ENCODE results near the gene MEX3A. TPM values are rescaled to one million over a fixed set of nuclear protein-coding genes. Genes with fewer than 3 reads are reported as not detected.

Gene MEX3A
- total and polyA plus RNA-seq, 4 donors, result 0.52 to 1.3 (median 0.91) TPM

DNA sequence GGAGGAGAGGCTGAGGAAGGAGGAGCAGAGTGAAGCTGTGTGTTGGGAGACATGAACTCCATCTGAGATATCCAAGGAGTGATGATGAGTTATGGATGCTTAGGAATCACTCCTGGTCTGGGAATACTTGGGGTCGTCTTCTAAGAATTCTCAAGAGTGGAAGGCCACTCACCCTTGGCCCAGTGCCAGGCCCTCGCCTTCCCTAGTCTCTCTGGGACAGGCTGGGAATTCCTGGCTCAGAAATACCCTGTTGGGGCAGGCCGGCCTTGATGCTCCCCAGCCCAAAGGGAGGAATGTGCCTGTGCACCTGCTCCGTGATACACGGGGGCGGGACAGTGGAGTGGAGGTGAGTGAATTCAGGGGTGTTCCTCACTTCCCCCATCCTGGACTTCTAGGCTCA lies 19.6 kb upstream of the MEX3A start:
- no peaks in the 10 kb centered on the region for H3K9me3 ChIP-seq (ENCODE audit: control insufficient read depth in 4 of 4, low read length in 3 of 4)
- peaks cover 0 to 10% (median 7%) of the 10 kb centered on the region in 4 donors for H3K4me1 ChIP-seq (ENCODE audit: control insufficient read depth in 4 of 4, insufficient read depth in 4 of 4, low read length in 3 of 4)
- no peak for TF ChIP-seq EGR1 (IDR thresholded peaks at IDR 0.05; ENCODE audit: low read depth in 2 of 2)
- TF ChIP-seq, protein P1, sequence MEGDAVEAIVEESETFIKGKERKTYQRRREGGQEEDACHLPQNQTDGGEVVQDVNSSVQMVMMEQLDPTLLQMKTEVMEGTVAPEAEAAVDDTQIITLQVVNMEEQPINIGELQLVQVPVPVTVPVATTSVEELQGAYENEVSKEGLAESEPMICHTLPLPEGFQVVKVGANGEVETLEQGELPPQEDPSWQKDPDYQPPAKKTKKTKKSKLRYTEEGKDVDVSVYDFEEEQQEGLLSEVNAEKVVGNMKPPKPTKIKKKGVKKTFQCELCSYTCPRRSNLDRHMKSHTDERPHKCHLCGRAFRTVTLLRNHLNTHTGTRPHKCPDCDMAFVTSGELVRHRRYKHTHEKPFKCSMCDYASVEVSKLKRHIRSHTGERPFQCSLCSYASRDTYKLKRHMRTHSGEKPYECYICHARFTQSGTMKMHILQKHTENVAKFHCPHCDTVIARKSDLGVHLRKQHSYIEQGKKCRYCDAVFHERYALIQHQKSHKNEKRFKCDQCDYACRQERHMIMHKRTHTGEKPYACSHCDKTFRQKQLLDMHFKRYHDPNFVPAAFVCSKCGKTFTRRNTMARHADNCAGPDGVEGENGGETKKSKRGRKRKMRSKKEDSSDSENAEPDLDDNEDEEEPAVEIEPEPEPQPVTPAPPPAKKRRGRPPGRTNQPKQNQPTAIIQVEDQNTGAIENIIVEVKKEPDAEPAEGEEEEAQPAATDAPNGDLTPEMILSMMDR (IDR thresholded peaks at IDR 0.05; ENCODE audit: low read depth, low read length, missing input control), result no peak
- TF ChIP-seq, protein P2, sequence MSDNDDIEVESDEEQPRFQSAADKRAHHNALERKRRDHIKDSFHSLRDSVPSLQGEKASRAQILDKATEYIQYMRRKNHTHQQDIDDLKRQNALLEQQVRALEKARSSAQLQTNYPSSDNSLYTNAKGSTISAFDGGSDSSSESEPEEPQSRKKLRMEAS (IDR thresholded peaks at IDR 0.05), result no peak
- no peak for TF ChIP-seq YY1 (IDR thresholded peaks at IDR 0.05)
- TF ChIP-seq, protein P3, sequence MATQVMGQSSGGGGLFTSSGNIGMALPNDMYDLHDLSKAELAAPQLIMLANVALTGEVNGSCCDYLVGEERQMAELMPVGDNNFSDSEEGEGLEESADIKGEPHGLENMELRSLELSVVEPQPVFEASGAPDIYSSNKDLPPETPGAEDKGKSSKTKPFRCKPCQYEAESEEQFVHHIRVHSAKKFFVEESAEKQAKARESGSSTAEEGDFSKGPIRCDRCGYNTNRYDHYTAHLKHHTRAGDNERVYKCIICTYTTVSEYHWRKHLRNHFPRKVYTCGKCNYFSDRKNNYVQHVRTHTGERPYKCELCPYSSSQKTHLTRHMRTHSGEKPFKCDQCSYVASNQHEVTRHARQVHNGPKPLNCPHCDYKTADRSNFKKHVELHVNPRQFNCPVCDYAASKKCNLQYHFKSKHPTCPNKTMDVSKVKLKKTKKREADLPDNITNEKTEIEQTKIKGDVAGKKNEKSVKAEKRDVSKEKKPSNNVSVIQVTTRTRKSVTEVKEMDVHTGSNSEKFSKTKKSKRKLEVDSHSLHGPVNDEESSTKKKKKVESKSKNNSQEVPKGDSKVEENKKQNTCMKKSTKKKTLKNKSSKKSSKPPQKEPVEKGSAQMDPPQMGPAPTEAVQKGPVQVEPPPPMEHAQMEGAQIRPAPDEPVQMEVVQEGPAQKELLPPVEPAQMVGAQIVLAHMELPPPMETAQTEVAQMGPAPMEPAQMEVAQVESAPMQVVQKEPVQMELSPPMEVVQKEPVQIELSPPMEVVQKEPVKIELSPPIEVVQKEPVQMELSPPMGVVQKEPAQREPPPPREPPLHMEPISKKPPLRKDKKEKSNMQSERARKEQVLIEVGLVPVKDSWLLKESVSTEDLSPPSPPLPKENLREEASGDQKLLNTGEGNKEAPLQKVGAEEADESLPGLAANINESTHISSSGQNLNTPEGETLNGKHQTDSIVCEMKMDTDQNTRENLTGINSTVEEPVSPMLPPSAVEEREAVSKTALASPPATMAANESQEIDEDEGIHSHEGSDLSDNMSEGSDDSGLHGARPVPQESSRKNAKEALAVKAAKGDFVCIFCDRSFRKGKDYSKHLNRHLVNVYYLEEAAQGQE (IDR thresholded peaks at IDR 0.05), result no peak
- no peak for TF ChIP-seq FOXA2 (IDR thresholded peaks at IDR 0.05)
- TF ChIP-seq, protein P4, sequence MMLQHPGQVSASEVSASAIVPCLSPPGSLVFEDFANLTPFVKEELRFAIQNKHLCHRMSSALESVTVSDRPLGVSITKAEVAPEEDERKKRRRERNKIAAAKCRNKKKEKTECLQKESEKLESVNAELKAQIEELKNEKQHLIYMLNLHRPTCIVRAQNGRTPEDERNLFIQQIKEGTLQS (IDR thresholded peaks at IDR 0.05), result no peak
- DNase-seq (ENCODE audit: low spot score), result no peak
- H3K9ac ChIP-seq (ENCODE audit: low read depth in 1 of 2, low read length in 2 of 2), result no peak overlapping the region
- H3K27me3 ChIP-seq (ENCODE audit: control insufficient read depth in 4 of 4, insufficient read depth in 4 of 4, low read length in 3 of 4), result no peaks in the 10 kb centered on the region
- no peak overlapping the region for H3K27ac ChIP-seq (ENCODE audit: low read depth in 1 of 2, low read length in 2 of 2)
- no peak overlapping the region for H3K4me3 ChIP-seq (ENCODE audit: low read depth in 1 of 3, low read length in 3 of 3)
- H3K36me3 ChIP-seq (ENCODE audit: control insufficient read depth in 4 of 4, insufficient read depth in 3 of 4, low read depth in 1 of 4, low read length in 3 of 4), result no peaks in the 10 kb centered on the region
- 81% methylated on average over 6 of the region's 6 CpGs for WGBS

DNA sequence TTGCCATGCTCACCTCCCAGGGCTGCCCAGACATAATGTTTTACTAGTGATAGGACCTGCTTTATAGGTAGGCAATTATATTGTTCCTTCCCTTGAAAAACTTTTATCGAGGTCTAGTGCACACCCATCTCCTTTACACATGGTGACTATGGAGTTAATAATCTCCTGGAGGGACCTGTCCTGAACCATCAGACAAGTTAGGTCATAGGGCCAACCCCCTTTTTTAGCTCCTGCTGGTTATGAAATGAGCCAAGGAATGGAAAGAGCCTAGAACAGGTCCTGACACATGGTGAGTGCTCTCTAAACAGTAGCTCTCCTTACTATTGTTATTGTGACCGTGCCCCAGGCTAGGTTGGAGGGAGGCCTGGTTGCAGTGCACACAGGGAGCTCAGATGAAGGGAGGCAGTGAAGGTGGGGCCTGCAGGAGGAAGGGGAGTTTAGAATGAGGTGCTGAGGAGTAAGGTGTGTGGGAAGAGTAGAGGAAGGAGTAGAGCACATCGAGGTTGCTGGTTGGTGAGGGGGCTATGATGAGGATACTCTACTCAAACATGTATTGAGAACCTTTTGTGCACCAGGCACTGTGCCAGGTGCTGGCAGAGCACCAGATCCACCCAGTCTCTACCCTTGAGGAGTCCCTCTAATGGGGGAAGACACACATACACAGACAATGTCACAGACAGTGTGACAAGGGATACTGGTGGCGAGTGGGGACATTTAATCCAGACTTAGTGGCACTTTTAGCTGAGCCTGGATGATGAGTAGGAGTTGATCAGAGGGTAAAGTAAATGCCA lies 18.1 kb upstream of the MEX3A start:
- Histone ChIP-seq H3K9ac (ENCODE audit: low read depth in 1 of 2, low read length in 2 of 2) (no peak overlapping the region), H3K36me3 (ENCODE audit: control insufficient read depth in 4 of 4, insufficient read depth in 3 of 4, low read depth in 1 of 4, low read length in 3 of 4) (no peaks in the 10 kb centered on the region), H3K9me3 (ENCODE audit: control insufficient read depth in 4 of 4, low read length in 3 of 4) (no peaks in the 10 kb centered on the region), H3K4me1 (ENCODE audit: control insufficient read depth in 4 of 4, insufficient read depth in 4 of 4, low read length in 3 of 4) (peaks cover 0 to 12% (median 5%) of the 10 kb centered on the region in 4 donors), H3K27me3 (ENCODE audit: control insufficient read depth in 4 of 4, insufficient read depth in 4 of 4, low read length in 3 of 4) (no peaks in the 10 kb centered on the region), H3K27ac (ENCODE audit: low read depth in 1 of 2, low read length in 2 of 2) (no peak overlapping the region), H3K4me3 (ENCODE audit: low read depth in 1 of 3, low read length in 3 of 3) (no peak overlapping the region)
- TF ChIP-seq SP1 (IDR thresholded peaks at IDR 0.05) (no peak), RXRA (IDR thresholded peaks at IDR 0.05) (no peak), GABPA (IDR thresholded peaks at IDR 0.05 in 1 of 2, conservative IDR thresholded peaks at IDR 0.05 in 1 of 2) (no peak), NR2F2 (IDR thresholded peaks at IDR 0.05) (no peak), FOXA2 (IDR thresholded peaks at IDR 0.05) (no peak), HNF4A (conservative IDR thresholded peaks at IDR 0.05) (no peak), JUND (IDR thresholded peaks at IDR 0.05) (no peak), RAD21 (IDR thresholded peaks at IDR 0.05) (no peak)
- TF ChIP-seq, protein P5, sequence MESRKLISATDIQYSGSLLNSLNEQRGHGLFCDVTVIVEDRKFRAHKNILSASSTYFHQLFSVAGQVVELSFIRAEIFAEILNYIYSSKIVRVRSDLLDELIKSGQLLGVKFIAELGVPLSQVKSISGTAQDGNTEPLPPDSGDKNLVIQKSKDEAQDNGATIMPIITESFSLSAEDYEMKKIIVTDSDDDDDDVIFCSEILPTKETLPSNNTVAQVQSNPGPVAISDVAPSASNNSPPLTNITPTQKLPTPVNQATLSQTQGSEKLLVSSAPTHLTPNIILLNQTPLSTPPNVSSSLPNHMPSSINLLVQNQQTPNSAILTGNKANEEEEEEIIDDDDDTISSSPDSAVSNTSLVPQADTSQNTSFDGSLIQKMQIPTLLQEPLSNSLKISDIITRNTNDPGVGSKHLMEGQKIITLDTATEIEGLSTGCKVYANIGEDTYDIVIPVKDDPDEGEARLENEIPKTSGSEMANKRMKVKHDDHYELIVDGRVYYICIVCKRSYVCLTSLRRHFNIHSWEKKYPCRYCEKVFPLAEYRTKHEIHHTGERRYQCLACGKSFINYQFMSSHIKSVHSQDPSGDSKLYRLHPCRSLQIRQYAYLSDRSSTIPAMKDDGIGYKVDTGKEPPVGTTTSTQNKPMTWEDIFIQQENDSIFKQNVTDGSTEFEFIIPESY (IDR thresholded peaks at IDR 0.05), result no peak
- 85% methylated on average over 4 of the region's 4 CpGs for WGBS
- no peak for DNase-seq (ENCODE audit: low spot score)
